Endothelial cell of umbilical vein (primary cell): ENCODE data around the gene TGFA. TPM values are rescaled to one million over a fixed set of nuclear protein-coding genes. Genes with fewer than 3 reads are reported as not detected.

ENCODE experiments used
- BruUV-seq: library from RNA; stranded (reverse); fragments of 400-500 nt; replicated peaks from 2 replicates; lab custom pipeline; 2021; lab: Mats Ljungman, UMichigan
- CTCF ChIA-PET: fragments of 300-600, 350-600 bp; sonication (Branson Sonifier 250); formaldehyde crosslinking; loops from one replicate; lab custom pipeline; 2021; ENCODE audit warnings: antibody characterized with exemption, inconsistent platforms; lab: Charles Lee
- POLR2A ChIA-PET: fragments of 300-600, 350-600 bp; sonication (Branson Sonifier 250); formaldehyde crosslinking; loops from one replicate; lab custom pipeline; 2021; ENCODE audit warnings: antibody characterized with exemption, inconsistent platforms; lab: Charles Lee
- DNase-seq: peaks from one replicate; pipeline ENCODE4 v3.0.0-alpha.2; 2011; ENCODE audit warnings: low read depth, low spot score
- FAIRE-seq: peaks from 2 replicates; lab custom pipeline; 2011; peaks lifted over from hg19 to GRCh38; lab: Jason Lieb, UNC
- H2AFZ ChIP-seq: 2 replicates; pipeline ENCODE4 v1.6.0; 2012; ENCODE audit warnings: low read depth, low read length, control low read depth, inconsistent platforms
- H3K27ac ChIP-seq: 2 replicates; pipeline ENCODE4 v1.5.1; 2011; ENCODE audit warnings: low read depth, mild to moderate bottlenecking, control low read depth, low read length, moderate library complexity; ENCODE audit not compliant: insufficient read depth
- H3K27me3 ChIP-seq, 2 experiments: 2 replicates each; pipeline versions ENCODE4 v1.6.0 to v1.6.1; 2011; ENCODE audit warnings: low read length in 2 of 2, mixed read lengths in 1 of 2; ENCODE audit not compliant: control insufficient read depth in 2 of 2, insufficient read depth in 2 of 2
- H3K36me3 ChIP-seq, 2 experiments: 2 replicates in 1 of 2; 3 replicates in 1 of 2; pipeline ENCODE4 v1.5.1; 2011; ENCODE audit warnings: low read length in 2 of 2, mild to moderate bottlenecking in 1 of 2, moderate library complexity in 1 of 2; ENCODE audit not compliant: control insufficient read depth in 2 of 2, insufficient read depth in 2 of 2; ENCODE audit errors: extremely low read depth in 1 of 2
- H3K4me1 ChIP-seq: 3 replicates; pipeline ENCODE4 v1.5.1; 2011; ENCODE audit warnings: mild to moderate bottlenecking, low read length; ENCODE audit not compliant: control insufficient read depth, insufficient read depth; ENCODE audit errors: extremely low read depth
- H3K4me2 ChIP-seq: 2 replicates; pipeline ENCODE4 v1.6.1; 2011; ENCODE audit warnings: low read length, control low read depth, mixed read lengths; ENCODE audit not compliant: insufficient read depth
- H3K4me3 ChIP-seq, 3 experiments: fragments of 200-600 bp in 1 of 3; sonication (generic), shearing (Covaris generic) in 1 of 3; replicated peaks in 1 of 3; 2 replicates each; pipeline ENCODE4 v1.5.1; 2011 to 2016; ENCODE audit warnings: control low read depth in 3 of 3, low read length in 3 of 3, mild to moderate bottlenecking in 2 of 3, inconsistent platforms in 1 of 3, low read depth in 1 of 3, moderate library complexity in 1 of 3; ENCODE audit not compliant: insufficient read depth in 1 of 3
- H3K79me2 ChIP-seq: 2 replicates; pipeline ENCODE4 v1.6.0; 2012; ENCODE audit warnings: low read length, inconsistent platforms; ENCODE audit not compliant: control insufficient read depth, insufficient read depth
- H3K9ac ChIP-seq: replicated peaks from 2 replicates; pipeline ENCODE3; 2011; ENCODE audit warnings: low read length, control low read depth; ENCODE audit not compliant: insufficient read depth; ENCODE audit errors: extremely low read depth
- H3K9me1 ChIP-seq: replicated peaks from 3 replicates; pipeline ENCODE4 v1.6.0; 2011; ENCODE audit warnings: mild to moderate bottlenecking, low read length; ENCODE audit not compliant: control insufficient read depth, insufficient read depth; ENCODE audit errors: extremely low read depth
- H3K9me3 ChIP-seq: replicated peaks from 2 replicates; pipeline ENCODE4 v1.5.1; 2012; ENCODE audit warnings: low read length, inconsistent platforms; ENCODE audit not compliant: control insufficient read depth, insufficient read depth
- H4K20me1 ChIP-seq: replicated peaks from 2 replicates; pipeline ENCODE3; 2011; ENCODE audit warnings: mild to moderate bottlenecking, low read length; ENCODE audit not compliant: control insufficient read depth, insufficient read depth; ENCODE audit errors: extremely low read depth
- CTCF ChIP-seq, 2 donors: IDR thresholded peaks; 1 replicate in 1 of 2; 2 replicates in 1 of 2; pipeline ENCODE4 v1.5.1; 2011; ENCODE audit warnings: low read length in 2 of 2, mild to moderate bottlenecking in 2 of 2, moderate library complexity in 2 of 2, control low read depth in 1 of 2, inconsistent platforms in 1 of 2, low read depth in 1 of 2; ENCODE audit not compliant: insufficient read depth in 1 of 2; ENCODE audit errors: extremely low read depth in 1 of 2
- EZH2 ChIP-seq: IDR thresholded peaks from 2 replicates; pipeline ENCODE4 v1.6.1; 2012; ENCODE audit warnings: borderline replicate concordance, low read depth, mild to moderate bottlenecking, moderate library complexity, low read length, inconsistent platforms; ENCODE audit not compliant: severe bottlenecking
- FOS ChIP-seq: IDR thresholded peaks from 2 replicates; pipeline ENCODE4 v1.6.1; 2011; ENCODE audit warnings: mild to moderate bottlenecking, low read length, moderate library complexity, borderline replicate concordance; ENCODE audit not compliant: insufficient read depth
- GATA2 ChIP-seq: IDR thresholded peaks from 2 replicates; pipeline ENCODE4 v1.7.0; 2011; ENCODE audit warnings: low read depth, mild to moderate bottlenecking, moderate library complexity, mixed read lengths, low read length; ENCODE audit not compliant: insufficient read length, insufficient read depth
- JUN ChIP-seq: IDR thresholded peaks from 2 replicates; pipeline ENCODE4 v1.6.1; 2011; ENCODE audit warnings: borderline replicate concordance, low read depth; ENCODE audit not compliant: insufficient read length, insufficient read depth
- MYC ChIP-seq: IDR thresholded peaks from one replicate; pipeline ENCODE4 v1.6.1; 2011; ENCODE audit warnings: mild to moderate bottlenecking, low read depth, low read length
- POLR2A ChIP-seq: IDR thresholded peaks from 2 replicates; pipeline ENCODE4 v1.6.1; 2012; ENCODE audit warnings: low read depth, mild to moderate bottlenecking, control low read depth, low read length
- POLR2AphosphoS5 ChIP-seq: IDR thresholded peaks from 2 replicates; pipeline ENCODE4 v1.6.1; 2012; ENCODE audit warnings: low read depth, mild to moderate bottlenecking, control low read depth, low read length, moderate library complexity; ENCODE audit not compliant: insufficient read depth
- dilution Hi-C: fragments of 300-500 bp; cut with MboI; formaldehyde crosslinking; loops from one replicate; pipeline ENCODE4 v1.15.0; 2019; ENCODE audit warnings: low sequenced_read_pairs; ENCODE audit not compliant: extremely low pct_ligation_motif_present
- intact Hi-C: fragments of 100-400 bp; cut with micrococcal nuclease; formaldehyde crosslinking; loops from one replicate; pipeline ENCODE4 v1.10.0; 2022
- polyA plus RNA-seq, 4 experiments: library from polyadenylated mRNA; depleted of rRNA in 3 of 4; stranded (reverse) in 3 of 4; unstranded in 1 of 4; fragments of >200 nt; gene quantifications; 2 replicates each; pipeline versions ENCODE4 v1.2.1 to v1.2.3, GENCODE V29; 2011 to 2012; ENCODE audit warnings: missing spikeins in 1 of 4
- total RNA-seq: library from RNA; stranded (reverse); gene quantifications from 2 replicates; pipeline ENCODE4 v1.2.3, GENCODE V29; 2021
- TF ChIP-seq, protein P1 (sequence below): IDR thresholded peaks from 2 replicates; pipeline ENCODE4 v1.6.1; 2011; ENCODE audit not compliant: insufficient read depth, insufficient read length

TGFA gene
- total and polyA plus RNA-seq, 2 donors (not counting 3 experiments of a cell fraction or from before 2014, with no cell fraction given), result 0.22 to 0.32 TPM

GRCh38 chr2:70523672-70523995 is 30.0 kb downstream of the TGFA start:
- no TSS peak for BruUV-seq
- peaks cover 0 to 3% of the 10 kb centered on the region in 2 experiments for H3K27me3 ChIP-seq

More at GRCh38 chr2:70523672-70523995, 30.0 kb downstream of the TGFA start:
- Histone ChIP-seq H3K4me1 (no peaks in the 10 kb centered on the region), H2AFZ (no peak overlapping the region), H4K20me1 (no peaks in the 10 kb centered on the region), H3K4me3 (no peak overlapping the region), H3K27ac (no peak overlapping the region), H3K36me3 (no peaks in the 10 kb centered on the region), H3K79me2 (no peaks in the 10 kb centered on the region), H3K9me3 (no peaks in the 10 kb centered on the region), H3K9me1 (no peaks in the 10 kb centered on the region), H3K9ac (no peak overlapping the region), H3K4me2 (no peak overlapping the region)
- CTCF ChIA-PET, result no interaction called here
- DNase-seq, result no peak
- POLR2A ChIA-PET, result no interaction called here
- intact Hi-C loops, result no loop called here
- dilution Hi-C loops, result no loop called here
- TF ChIP-seq MYC (no peak), POLR2AphosphoS5 (no peak), JUN (no peak), POLR2A (no peak), CTCF (IDR thresholded peaks at IDR 0.05; ENCODE audit: extremely low read depth in 1 of 2, insufficient read depth in 1 of 2, low read depth in 1 of 2, low read length in 2 of 2) (no peak), EZH2 (no peak), GATA2 (no peak), FOS (no peak)
- TF ChIP-seq, protein P1, sequence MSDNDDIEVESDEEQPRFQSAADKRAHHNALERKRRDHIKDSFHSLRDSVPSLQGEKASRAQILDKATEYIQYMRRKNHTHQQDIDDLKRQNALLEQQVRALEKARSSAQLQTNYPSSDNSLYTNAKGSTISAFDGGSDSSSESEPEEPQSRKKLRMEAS, result no peak
- no peak for FAIRE-seq
